ENCODE data around the gene SYNPO2.

SYNPO2 gene, protein sequence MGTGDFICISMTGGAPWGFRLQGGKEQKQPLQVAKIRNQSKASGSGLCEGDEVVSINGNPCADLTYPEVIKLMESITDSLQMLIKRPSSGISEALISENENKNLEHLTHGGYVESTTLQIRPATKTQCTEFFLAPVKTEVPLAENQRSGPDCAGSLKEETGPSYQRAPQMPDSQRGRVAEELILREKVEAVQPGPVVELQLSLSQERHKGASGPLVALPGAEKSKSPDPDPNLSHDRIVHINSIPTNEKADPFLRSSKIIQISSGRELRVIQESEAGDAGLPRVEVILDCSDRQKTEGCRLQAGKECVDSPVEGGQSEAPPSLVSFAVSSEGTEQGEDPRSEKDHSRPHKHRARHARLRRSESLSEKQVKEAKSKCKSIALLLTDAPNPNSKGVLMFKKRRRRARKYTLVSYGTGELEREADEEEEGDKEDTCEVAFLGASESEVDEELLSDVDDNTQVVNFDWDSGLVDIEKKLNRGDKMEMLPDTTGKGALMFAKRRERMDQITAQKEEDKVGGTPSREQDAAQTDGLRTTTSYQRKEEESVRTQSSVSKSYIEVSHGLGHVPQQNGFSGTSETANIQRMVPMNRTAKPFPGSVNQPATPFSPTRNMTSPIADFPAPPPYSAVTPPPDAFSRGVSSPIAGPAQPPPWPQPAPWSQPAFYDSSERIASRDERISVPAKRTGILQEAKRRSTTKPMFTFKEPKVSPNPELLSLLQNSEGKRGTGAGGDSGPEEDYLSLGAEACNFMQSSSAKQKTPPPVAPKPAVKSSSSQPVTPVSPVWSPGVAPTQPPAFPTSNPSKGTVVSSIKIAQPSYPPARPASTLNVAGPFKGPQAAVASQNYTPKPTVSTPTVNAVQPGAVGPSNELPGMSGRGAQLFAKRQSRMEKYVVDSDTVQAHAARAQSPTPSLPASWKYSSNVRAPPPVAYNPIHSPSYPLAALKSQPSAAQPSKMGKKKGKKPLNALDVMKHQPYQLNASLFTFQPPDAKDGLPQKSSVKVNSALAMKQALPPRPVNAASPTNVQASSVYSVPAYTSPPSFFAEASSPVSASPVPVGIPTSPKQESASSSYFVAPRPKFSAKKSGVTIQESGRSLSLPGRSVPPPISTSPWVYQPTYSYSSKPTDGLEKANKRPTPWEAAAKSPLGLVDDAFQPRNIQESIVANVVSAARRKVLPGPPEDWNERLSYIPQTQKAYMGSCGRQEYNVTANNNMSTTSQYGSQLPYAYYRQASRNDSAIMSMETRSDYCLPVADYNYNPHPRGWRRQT

DNA sequence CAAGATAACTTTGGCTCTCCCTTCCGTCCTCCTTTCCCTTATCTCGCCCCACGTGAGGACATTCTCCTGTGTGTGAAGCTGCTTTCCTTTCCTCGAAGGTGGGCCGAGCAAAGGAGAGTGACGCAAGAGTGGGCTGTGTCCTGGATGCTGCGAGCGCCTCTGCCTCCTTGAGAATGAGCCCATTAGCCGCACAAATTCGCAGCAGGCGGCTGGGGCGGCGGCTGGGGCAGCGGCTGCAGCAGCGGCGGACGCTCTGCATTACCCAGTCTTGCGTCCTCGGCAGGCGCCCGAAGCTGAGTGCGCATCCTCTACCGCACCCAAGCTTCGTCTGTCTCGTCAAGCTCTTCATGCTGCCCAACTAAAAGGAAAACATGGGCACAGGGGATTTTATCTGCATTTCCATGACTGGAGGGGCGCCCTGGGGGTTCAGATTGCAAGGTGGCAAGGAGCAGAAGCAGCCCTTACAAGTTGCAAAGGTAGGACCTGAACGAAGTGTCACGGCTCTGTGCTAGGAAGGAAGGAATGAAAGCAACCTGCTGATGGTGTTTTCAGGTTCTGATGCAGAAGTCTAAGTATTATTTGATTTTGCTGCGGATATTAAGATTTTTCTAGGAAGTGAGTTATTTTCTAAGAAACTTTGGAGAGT, at the start of gene SYNPO2:
Gene SYNPO2, plus strand, starts transcription at position 189 of the 646 bp plus-strand sequence. Its CDS starts 183 bp downstream, at position 372.
- FAIRE-seq, result no peak
- DNase-seq (ENCODE audit: low spot score), result peak; percentile 76

DNA sequence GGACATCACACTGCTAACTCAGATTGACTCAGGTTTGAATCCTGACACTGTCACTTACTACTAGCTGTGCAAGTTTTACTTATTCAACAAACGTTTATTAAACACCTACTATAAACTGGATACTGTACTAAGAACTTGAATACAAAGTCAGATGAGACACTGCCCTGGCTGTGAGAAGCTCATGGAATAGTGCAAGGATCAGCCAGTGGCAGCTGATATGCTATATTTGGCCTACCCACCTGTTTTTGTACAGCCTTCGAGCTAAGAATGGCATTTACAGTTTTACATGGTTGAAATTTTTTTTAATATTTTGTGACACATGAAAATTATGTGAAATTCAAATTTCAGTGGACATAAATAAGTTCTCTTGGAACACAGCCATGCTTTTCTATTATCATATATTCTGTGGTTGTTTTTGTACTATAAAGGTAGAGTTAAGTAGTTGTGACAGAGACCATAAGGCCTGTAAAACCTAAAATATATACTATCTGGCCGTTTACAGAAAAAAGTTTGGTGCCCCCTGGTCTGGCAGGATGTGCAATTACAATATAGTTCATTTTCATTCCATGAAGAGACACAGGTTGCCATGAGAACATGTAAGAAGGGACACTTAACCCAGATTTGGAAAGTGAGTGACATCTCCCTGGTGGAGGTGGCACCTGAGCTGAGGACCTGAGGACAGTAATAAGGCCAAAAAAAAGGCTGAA, 49.3 kb upstream of the SYNPO2 start:
- FAIRE-seq (no peak), DNase-seq (ENCODE audit: low spot score) (no peak)

DNA sequence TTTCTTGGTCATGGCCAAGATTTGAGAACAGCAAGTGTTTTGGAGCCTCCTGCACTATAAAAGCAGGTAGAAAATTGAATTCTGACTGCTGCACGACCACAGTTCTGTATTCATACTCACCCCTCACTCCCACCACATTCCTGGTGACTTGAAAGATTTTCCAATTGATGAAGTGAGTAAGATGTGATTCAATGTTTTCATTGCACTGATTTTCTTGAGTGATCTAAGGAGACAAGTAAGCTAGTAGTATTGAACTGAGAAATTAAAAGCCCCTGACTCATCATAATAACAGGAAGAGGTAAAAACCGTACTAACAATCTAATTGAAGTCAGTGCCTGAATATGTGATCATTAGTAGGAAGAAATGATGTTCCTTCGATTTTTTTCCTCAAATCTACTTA, 46.6 kb upstream of the SYNPO2 start:
- DNase-seq (ENCODE audit: low spot score) (no peak), FAIRE-seq (no peak)

DNA sequence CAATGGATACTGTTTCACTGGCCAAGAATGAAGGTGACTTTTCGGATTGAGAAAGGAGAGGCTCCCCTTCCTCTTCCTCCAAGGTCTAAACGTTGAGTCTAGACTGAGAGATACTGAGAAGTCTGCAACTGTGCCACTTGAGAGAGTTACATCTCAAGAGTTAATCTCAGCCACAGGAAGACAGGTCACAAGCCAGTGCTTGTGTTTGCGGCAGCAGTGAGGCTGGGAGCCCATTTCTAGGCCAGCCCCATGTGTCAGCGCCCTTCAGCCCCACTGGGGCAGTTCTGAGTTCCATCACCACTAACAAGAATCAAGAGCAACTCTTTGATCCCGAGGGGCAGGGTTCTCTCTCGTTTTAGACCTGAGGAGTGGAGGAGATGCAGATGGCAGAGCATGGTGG, 45.4 kb upstream of the SYNPO2 start:
- FAIRE-seq (no peak), DNase-seq (ENCODE audit: low spot score) (no peak)

DNA sequence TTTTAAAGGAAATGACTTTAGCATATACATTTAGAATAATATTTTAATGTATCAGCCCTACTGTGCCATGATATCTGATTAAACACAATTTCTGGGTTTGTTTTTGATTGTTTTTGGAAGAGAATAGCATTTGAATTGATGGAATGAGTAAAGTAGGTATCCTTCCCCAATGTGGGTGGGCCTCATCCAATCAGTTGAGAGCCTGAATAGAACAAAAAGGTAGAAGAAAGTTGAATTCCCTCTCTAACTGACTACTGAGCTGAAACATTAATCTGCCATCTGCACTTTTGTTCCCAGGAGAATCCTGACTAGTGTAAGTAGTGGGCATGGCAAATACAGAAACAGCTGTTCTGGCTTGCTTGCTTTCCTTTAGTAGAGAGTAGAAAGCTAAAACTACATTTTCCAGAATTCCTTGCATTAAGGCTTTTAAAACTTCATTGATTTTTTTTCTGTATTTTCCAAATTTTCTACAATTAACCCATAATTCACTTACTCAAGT, 43.1 kb upstream of the SYNPO2 start:
- DNase-seq (ENCODE audit: low spot score), result no peak
- FAIRE-seq, result no peak

DNA sequence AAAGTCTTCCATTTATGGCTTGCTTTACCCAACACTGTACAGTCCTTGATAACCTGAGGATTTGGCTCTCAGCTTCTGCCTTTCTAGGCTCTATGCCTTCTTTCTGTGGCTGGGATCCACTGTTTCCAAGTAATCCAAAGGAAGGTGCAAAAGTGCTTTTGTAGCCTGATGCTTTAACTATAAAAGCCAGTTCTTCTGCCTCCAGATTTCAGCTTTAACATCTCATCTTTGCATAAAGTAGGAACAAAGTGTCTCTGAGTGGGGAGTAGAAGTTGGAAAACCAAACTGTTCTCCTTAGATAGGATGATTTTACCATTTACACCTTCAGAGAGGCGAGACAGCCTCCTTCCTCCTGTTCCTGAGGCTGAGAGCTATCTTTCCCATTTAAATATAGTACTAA, 41.7 kb upstream of the SYNPO2 start:
- no peak for FAIRE-seq
- DNase-seq (ENCODE audit: low spot score), result no peak

DNA sequence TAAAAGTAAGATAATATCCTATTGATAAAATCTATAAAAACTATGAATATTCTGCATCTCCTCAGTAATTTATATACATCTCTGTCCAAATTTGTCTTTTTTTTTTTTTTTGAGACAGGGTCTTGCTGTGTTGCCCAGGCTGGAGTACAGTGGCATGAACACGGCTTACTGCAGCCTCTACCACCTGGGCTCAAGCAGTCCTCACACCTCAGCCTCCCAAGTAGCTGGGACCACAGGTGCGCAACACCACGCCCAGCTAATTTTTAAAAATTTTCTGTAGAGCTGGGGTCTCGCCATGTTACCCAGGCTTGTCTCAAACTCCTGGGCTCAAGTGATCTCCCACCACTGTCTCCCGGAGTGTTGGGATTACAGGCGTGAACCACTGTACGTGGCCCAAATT, 40.4 kb upstream of the SYNPO2 start:
- no peak for DNase-seq (ENCODE audit: low spot score)
- FAIRE-seq, result no peak

DNA sequence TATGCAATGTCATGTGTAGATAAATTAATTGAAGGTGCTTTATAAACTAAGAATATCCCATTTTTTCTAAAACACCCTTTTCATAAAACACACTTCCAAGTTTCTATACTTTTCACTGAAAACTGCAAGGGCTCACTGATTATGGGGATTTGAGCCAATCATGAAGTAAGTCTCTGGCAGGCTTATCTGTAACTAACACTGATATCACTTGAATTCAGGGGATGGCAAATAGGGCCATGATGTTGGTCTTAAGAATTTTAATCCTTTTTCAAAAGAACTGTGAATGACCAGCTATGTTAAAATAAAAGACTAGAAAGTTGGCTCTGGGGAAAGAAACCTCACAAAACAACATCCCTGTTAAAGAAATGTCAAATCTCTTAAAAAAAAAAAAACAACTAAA, 39.8 kb upstream of the SYNPO2 start:
- FAIRE-seq, result no peak
- no peak for DNase-seq (ENCODE audit: low spot score)

DNA sequence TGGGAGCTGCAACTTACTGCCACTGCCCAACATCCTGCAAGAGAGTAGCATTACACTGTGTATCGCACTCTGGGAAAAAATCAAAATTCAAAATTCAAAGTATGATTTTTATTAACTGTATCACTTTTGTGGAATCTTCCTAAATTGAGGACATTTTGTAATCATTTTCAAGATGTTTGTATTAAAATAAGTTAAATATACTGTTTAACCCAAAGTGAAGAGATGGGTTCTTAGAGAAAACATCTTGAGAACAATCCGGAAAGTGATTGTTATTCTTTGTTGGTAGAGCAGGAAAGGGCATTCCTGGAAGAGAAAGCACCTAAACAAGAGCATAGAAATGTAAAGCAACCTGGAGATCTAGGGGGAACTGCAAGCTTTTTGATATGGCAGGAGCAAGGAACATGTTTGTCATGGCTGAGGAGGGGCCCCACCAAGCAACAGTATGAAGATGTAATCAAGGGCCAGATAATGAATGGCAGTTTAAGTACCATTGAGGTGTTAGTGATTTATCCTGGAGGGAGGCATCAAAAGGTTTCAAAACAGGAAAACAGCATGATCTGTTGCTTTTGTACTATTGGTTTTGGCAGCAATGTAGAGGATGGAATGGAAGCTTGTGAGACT, 38.7 kb upstream of the SYNPO2 start:
- DNase-seq (ENCODE audit: low spot score) (no peak), FAIRE-seq (no peak)

DNA sequence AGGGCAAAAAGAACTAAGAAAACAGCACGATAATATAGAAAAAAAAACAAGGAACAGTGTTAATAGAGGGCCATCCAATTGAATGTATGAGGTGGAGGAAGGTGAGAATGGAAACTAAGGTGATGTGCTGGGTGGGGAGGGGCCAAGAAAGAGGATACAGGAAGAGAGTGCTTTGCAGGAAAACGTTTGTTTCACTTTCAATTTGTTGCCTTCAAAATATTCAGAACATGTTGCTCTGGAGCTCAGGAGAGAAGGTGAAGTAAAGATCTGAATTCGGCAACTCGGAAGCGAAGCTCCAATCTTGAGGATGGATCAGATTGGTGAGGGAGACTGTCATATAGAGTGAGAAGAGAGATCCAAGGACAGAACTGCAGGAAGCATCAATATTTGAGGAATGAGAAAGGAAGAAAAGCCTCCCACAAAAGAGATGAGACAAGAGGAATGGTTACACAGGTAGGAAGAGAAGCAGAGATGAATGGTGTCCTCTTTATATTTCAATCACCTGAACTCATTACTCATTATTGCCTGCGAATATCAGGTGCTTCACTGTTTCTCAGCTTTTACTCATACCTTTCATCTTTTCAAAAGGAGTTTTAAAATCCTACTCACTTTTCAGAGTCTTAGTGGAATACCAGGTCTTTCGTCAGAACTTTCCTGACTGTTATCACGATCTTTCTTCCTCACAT, 38.0 kb upstream of the SYNPO2 start:
- DNase-seq (ENCODE audit: low spot score) (peak; percentile 27), FAIRE-seq (no peak)

DNA sequence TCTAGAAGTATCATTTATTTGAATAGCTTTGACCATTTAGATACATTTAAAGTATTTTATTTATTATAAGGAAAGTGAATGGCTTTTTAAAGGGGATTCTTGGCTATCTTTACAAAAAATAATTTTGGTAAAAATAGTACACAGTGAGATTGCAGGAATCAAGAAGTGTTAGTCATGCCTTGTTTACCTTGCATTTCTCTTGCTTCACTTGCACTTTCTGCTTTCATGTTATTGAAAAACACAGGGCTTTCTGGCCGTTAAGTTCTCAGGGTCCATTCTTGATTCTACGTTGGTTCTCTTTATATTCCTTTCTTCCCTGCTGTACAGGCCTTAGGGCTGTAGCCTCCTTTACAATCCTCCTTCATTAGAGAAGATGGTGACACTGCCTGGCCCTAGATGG, 30.9 kb upstream of the SYNPO2 start:
- no peak for DNase-seq (ENCODE audit: low spot score)
- no peak for FAIRE-seq

DNA sequence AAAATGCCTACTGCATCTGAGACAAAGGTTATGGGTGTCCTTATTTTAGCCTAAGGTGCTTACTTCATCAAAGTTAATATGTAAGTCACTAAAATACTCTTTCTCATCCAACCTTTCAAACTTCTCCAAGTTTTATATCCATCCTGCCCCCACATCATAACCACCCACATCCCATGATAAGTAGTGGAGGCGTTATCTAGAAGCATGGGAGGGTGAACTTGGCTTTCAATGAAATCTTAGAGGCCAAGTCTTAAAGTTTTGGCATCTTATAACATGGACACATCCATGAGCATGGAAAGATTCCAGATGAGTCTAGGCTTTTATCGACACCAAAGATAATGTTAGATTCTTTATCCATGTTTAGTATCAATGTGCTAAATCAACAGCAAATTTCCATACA, 29.9 kb upstream of the SYNPO2 start:
- no peak for FAIRE-seq

DNA sequence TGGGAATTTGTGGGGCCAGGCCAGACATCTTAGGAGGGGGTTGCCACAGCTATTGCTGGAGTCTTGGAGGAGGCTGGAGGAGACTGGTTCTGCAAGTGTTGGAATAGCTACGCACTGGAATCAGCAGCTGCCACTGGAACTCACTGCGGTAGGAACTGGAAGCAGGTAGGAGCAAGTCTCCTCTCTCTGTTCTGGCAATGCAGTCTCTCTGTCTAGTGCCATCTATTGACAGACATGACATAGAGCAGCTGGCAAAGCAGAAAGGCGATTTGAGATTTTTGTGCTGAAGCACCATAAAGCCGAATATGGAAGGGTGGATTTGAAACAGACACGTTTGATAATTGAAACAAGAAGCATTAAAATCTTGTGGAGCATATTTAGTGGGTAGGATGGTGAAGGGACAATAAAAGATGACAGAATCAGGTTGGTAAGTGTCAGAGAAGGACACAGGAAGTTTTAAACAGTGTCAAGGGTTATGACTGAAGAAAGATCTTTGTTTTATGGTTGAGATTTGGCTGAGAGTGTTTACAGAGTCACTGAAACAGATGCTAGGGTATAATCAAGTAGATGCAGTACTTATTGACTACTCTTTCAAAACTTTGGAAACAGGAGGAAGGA, 23.5 kb upstream of the SYNPO2 start:
- peak; percentile 55 for FAIRE-seq
- peak; percentile 75 for DNase-seq (ENCODE audit: low spot score)

More for the DNA sequence above, 29.9 kb upstream of the SYNPO2 start:
- DNase-seq (ENCODE audit: low spot score), result no peak

DNA sequence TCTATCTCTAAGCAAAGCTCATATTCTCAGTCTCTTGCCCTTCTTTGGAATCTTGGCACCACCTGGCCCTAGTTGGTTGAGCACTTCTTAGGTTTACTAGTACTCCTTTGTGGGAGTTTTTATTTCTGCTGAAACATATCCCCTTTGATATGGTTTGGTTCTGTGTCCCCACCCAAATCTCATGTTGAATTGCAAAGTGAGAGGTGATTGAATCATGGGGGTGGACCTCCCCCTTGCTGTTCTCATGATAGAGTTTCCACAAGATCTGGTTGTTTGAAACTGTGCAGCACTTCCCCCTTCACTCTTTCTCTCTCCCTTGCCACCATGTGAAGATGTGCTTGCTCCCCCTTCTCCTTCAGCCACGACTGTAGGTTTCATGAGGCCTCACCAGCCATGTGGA, 22.2 kb upstream of the SYNPO2 start:
- no peak for FAIRE-seq
- no peak for DNase-seq (ENCODE audit: low spot score)

DNA sequence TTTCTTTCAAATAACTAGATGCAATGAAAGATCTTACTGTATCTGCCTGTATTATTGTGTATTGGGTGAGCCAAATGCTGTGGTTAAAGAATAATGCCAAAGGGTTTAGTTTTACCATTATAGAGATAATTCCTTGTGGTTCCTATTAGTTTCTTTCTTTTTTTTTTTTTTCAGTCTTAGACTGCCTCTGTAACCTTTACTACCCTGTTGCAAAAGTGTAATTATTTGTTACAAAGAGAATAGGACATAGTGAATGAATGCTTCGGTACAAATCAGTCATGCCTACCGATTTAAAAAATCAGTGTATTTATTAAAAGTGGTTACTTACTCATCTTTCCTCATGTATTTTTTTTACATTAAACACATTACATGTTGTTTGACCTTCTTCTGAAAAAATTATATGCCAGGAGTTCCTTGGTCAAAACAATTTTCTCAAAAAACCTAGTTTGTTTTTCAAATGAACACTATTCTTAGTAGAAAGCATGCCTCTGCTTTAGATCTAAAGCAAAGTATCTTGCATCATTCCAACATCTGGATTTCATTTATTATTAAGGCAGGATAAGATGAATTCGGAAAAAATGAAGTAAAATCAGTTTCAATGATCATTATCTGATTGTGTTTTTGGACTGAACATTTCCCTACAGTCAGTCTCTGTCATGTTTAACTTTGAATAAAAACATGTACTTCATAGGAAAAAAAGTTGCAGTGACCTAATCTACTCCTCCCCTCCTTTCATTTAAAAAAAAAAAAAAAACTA, 21.2 kb upstream of the SYNPO2 start:
- DNase-seq (ENCODE audit: low spot score) (no peak), FAIRE-seq (no peak)

DNA sequence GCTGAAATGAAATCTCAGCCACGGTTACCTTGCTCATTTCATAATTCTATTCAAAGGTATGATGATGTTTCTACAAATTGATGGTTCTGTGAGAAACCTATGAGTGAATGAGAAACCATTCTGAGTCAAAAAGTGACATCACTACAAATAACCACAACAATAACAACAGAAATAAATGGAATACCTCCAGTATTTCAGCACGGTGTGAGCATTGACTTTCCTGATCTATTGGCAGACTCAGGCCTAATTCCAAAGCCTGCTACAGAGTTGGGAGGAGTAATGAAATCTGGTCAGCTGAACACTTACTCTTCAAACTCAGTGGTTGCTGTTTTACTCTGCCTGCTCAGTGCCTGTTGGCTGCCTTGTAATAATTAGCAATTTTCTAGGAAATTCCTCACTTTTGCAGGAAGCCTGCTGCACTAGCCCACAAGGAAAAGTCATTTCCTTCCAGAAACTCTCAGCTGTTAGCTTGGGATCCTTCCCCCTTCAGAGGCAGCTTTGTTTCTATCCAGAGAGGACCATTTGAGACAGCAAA, 18.8 kb upstream of the SYNPO2 start:
- DNase-seq (ENCODE audit: low spot score), result no peak
- no peak for FAIRE-seq

DNA sequence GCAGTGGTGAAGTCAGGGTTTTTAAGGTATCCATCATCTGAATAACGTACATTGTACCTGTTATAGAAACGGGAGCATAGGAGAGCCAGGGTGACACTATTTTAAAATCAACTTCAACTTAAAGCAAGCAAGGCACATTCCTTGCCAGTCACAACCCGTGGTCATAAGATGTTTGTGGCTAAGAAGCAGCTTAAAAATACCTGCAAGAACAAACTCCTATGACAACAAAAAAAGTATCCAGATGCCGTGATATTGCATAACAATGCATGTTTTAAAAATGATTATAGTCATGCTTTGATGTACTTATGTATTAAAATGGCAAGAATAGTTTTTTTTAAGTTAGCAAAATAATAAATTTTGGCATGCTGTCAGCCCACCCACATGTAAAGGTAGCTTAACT, 16.5 kb upstream of the SYNPO2 start:
- no peak for FAIRE-seq
- no peak for DNase-seq (ENCODE audit: low spot score)

DNA sequence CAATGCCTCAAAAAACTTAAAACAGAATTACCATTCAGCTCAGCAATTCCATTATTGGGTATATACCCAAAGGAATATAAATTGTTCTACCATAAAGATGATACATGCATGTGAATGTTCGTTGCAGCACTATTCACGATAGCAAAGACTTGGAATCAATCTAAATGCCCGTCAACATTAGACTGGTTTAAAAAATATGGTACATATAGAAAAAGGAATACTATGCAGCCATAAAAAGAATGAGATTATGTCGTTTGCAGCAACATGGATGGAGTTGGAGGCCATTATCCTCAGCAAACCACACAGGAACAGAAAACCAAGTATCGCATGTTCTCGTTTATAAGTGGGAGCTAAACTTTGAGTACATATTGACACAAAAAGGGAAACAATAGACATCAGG, 10.9 kb upstream of the SYNPO2 start:
- DNase-seq (ENCODE audit: low spot score) (no peak), FAIRE-seq (no peak)

Data from urothelium cell line (cell line).